Subcutaneous abdominal adipose tissue (tissue), 5 donors: ENCODE measurements around the gene KCNAB2.

Experiments used
- H3K27ac ChIP-seq: one replicate; pipeline ENCODE4 v1.7.0; 2013; ENCODE audit warnings: low read depth, mild to moderate bottlenecking, inconsistent platforms, low read length, moderate library complexity
- H3K27me3 ChIP-seq, 5 donors: one replicate each; pipeline ENCODE4 v1.7.0; 2013; ENCODE audit warnings: low read length in 5 of 5, inconsistent platforms in 1 of 5; ENCODE audit not compliant: control insufficient read depth in 5 of 5, insufficient read depth in 4 of 5
- H3K36me3 ChIP-seq, 5 donors: one replicate each; pipeline ENCODE4 v1.7.0; 2013; ENCODE audit warnings: low read length in 5 of 5; ENCODE audit not compliant: control insufficient read depth in 5 of 5, insufficient read depth in 5 of 5
- H3K4me1 ChIP-seq, 5 donors: one replicate each; pipeline ENCODE4 v1.7.0; 2013; ENCODE audit warnings: low read length in 5 of 5, mild to moderate bottlenecking in 3 of 5, moderate library complexity in 1 of 5; ENCODE audit not compliant: control insufficient read depth in 5 of 5, insufficient read depth in 5 of 5
- H3K4me3 ChIP-seq, 5 donors: one replicate each; pipeline ENCODE4 v1.7.0; 2013; ENCODE audit warnings: low read length in 5 of 5, low read depth in 1 of 5
- H3K9ac ChIP-seq, 5 donors: one replicate each; pipeline ENCODE4 v1.7.0; 2013; ENCODE audit warnings: low read length in 5 of 5, mild to moderate bottlenecking in 4 of 5, moderate library complexity in 3 of 5
- H3K9me3 ChIP-seq, 5 donors: one replicate each; pipeline ENCODE4 v1.7.0; 2013; ENCODE audit warnings: low read length in 5 of 5; ENCODE audit not compliant: control insufficient read depth in 5 of 5
- donor health status: healthy.
- donor health status: healthy.
- donor health status: healthy.
- donor health status: healthy.
- donor health status: healthy.

The KCNAB2 gene

DNA sequence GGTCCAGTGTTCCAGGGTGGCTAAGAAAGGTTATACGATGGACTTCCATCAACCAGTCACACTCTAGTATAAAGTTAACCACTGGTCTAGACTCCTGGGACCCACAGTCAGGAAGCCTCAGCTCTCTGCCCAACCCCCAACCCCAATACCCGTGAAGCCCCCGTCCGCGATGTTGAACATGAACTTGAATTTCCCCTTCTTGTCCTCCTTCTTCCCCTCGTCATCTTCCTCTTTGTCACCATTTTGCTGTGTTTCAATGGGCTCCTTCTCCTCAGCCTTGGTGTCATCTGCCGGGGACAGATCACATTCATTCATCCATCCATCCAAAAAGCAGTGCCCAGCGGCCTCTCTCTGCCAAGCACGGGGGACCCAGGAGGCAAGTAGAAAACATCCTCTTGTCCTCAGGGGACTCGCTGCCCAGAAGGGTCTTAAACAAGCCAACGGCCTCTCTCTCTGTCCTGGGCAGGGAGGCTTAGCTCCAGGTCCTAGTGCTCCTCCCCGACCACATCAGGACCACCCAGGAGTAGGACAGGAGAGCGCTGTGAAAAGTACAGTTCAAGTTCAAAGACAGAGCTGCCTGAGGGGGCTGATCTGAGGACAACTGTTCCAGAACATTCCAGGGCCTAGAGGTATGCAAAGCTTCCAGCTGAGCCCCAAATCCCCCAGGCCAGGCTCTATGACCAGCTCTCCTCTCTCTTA lies 66.5 kb downstream of the KCNAB2 start:
- H3K27ac ChIP-seq = no peak overlapping the region
- H3K27me3 ChIP-seq = peaks cover 8 to 27% (median 20%) of the 10 kb centered on the region in 5 donors
- H3K9ac ChIP-seq = no peak overlapping the region

DNA sequence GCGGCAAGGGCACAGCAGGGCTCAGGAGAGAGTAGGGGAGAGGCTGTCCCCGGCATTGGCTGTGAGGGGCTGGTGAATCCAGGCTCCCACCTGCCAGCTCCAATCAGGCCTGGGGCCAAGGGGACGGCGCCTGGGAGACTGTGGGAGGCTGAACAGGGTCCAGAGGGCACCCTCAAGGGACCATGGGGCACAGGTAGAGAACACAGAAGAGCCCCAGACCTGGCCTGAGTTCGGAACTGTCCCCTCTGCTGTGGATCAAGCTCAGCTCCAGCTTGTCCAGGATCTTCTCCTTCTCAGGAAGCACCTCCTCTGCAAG lies 67.0 kb downstream of the KCNAB2 start:
- H3K27ac ChIP-seq = no peak overlapping the region
- no peaks in the 10 kb centered on the region for H3K36me3 ChIP-seq
- H3K4me1 ChIP-seq = no peaks in the 10 kb centered on the region
- H3K9ac ChIP-seq = no peak overlapping the region
- no peak overlapping the region for H3K4me3 ChIP-seq
- peaks cover 8 to 26% (median 20%) of the 10 kb centered on the region in 5 donors for H3K27me3 ChIP-seq
- H3K9me3 ChIP-seq = peaks cover 0 to 24% (median 13%) of the 10 kb centered on the region in 5 donors

More for the DNA sequence above, 66.5 kb downstream of the KCNAB2 start:
- H3K4me1 ChIP-seq = no peaks in the 10 kb centered on the region
- no peaks in the 10 kb centered on the region for H3K36me3 ChIP-seq
- no peak overlapping the region for H3K4me3 ChIP-seq
- H3K9me3 ChIP-seq = peaks cover 0 to 24% (median 10%) of the 10 kb centered on the region in 5 donors

DNA sequence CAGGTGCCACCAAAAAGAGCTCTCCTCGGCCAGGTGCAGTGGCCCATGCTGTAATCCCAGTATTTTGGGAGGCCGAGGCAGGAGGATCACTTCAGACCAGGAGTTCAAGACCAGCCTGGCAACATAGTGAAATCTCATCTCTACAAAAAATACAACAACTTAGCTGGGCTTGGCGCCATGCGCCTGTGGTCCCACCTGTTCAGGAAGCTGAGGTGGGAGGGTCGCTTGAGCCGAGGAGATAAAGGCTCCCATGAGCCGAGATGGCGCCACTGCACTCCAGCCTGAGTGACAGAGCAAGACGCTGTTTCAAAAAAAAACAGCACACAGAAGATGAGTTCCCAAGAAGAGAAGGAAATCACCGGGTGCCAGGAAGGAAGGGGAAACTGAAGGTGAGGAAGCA lies 67.4 kb downstream of the KCNAB2 start:
- H3K36me3 ChIP-seq = no peaks in the 10 kb centered on the region
- no peaks in the 10 kb centered on the region for H3K4me1 ChIP-seq
- H3K27ac ChIP-seq = no peak overlapping the region
- H3K27me3 ChIP-seq = peaks cover 8 to 26% (median 20%) of the 10 kb centered on the region in 5 donors
- H3K9me3 ChIP-seq = peaks cover 0 to 22% (median 17%) of the 10 kb centered on the region in 5 donors
- no peak overlapping the region for H3K4me3 ChIP-seq
- H3K9ac ChIP-seq = no peak overlapping the region

DNA sequence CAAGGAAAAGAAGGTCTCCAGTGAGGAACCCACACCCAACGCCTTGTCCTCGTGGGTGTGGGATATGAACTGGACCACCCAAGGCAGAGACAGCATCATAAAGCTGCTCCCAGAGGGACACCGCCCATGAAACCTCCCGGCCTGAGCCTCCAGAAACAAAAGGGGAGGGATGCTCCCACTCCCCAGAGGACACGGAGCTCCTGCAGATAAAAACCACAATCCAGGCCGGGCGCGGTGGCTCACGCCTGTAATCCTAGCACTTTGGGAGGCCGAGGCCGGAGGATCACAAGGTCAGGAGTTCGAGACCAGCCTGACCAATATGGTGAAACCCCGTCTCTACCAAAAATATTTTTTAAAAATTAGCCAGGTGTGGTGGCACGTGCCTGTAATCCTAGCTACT lies 68.1 kb downstream of the KCNAB2 start:
- no peaks in the 10 kb centered on the region for H3K36me3 ChIP-seq
- H3K4me3 ChIP-seq = no peak overlapping the region
- no peaks in the 10 kb centered on the region for H3K4me1 ChIP-seq
- no peak overlapping the region for H3K27ac ChIP-seq
- no peak overlapping the region for H3K9ac ChIP-seq
- peaks cover 6 to 21% (median 18%) of the 10 kb centered on the region in 5 donors for H3K27me3 ChIP-seq
- peaks cover 0 to 22% (median 17%) of the 10 kb centered on the region in 5 donors for H3K9me3 ChIP-seq

DNA sequence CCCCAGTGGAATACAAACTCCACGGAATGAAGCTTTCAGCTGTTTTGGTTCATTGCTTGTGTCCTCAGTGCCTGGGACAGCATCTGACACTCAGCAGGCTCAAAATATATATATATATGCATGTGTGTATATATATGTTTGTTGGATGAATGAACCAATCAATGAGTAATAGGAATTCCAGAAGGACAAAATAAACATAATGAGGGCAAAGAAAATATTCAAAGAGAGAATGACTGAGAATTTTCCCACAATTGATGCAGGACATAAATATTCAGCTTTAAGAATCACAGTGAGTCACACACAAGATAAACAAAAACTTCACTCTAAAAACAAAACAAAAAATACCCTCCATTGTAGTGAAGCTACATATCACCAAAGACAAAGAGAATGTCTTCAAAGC lies 70.4 kb downstream of the KCNAB2 start:
- Histone ChIP-seq H3K36me3 (no peaks in the 10 kb centered on the region), H3K4me3 (no peak overlapping the region), H3K27me3 (peaks cover 0 to 9% (median 7%) of the 10 kb centered on the region in 5 donors), H3K4me1 (no peaks in the 10 kb centered on the region), H3K9me3 (peaks cover 0 to 22% (median 17%) of the 10 kb centered on the region in 5 donors), H3K9ac (no peak overlapping the region), H3K27ac (no peak overlapping the region)

DNA sequence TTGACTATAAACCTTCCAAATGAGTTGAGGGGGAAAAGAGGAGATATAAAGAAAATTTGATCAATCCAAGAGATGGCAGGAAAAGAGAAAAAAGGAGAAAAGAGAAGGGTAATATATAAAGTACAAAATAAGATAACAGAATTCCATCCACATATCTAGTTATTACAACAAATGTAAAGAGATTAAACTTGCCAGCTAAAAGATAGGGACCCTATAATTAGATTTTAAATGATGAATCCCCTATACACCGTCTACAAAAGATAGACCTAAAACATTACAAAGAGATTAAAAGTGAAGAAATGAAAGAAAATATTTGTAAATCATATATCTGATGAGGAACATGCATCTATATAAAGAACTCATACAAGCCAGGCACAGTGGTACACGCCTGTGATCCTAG lies 71.4 kb downstream of the KCNAB2 start:
- H3K27me3 ChIP-seq = peaks cover 0 to 6% (median 5%) of the 10 kb centered on the region in 5 donors
- H3K9ac ChIP-seq = no peak overlapping the region
- no peaks in the 10 kb centered on the region for H3K36me3 ChIP-seq
- H3K4me1 ChIP-seq = no peaks in the 10 kb centered on the region
- H3K27ac ChIP-seq = no peak overlapping the region
- H3K4me3 ChIP-seq = no peak overlapping the region
- H3K9me3 ChIP-seq = peaks cover 0 to 22% (median 17%) of the 10 kb centered on the region in 5 donors

DNA sequence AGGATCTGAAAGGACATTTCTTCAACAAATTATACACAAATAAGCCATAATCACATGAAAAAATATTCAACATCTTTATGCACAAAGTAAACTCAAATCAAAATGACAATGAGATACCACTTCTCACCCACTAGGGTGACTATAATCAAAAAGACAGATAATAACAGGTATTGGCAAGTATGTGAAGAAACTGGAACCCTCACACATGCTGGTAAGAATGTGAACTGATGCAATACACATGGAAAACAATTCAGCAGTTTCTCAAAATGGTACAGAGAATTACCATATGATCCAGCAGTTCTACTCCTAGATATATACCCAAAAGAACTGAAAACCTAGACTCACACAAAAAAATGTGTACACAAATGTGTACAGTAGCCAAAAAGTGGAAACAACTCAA lies 71.9 kb downstream of the KCNAB2 start:
- Histone ChIP-seq H3K27ac (no peak overlapping the region), H3K4me3 (no peak overlapping the region), H3K27me3 (peaks cover 0 to 3% (median under 1%) of the 10 kb centered on the region in 5 donors), H3K4me1 (no peaks in the 10 kb centered on the region), H3K9me3 (peaks cover 0 to 22% (median 17%) of the 10 kb centered on the region in 5 donors), H3K9ac (no peak overlapping the region), H3K36me3 (no peaks in the 10 kb centered on the region)

DNA sequence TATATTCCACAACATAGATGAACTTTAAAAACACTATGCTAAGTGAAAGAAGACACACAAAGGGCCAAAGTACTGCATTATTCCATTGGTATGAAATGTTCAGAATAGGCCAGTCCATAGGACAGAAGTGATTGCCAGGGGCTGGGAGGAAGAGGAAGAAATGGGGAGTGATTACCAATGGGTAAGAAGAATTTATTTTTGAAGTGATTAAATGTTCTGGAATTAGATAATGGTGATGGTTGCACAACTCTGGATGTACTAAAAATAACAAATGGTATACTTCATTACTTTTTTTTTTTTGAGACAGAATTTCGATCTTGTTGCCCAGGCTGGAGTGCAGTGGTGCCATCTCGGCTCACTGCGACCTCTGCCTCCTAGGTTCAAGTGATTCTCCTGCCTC lies 72.7 kb downstream of the KCNAB2 start:
- H3K4me3 ChIP-seq = no peak overlapping the region
- peaks cover 0 to 22% (median 17%) of the 10 kb centered on the region in 5 donors for H3K9me3 ChIP-seq
- H3K27ac ChIP-seq = no peak overlapping the region
- no peaks in the 10 kb centered on the region for H3K4me1 ChIP-seq
- H3K27me3 ChIP-seq = peaks cover 0 to 3% (median 0%) of the 10 kb centered on the region in 5 donors
- H3K36me3 ChIP-seq = no peaks in the 10 kb centered on the region
- H3K9ac ChIP-seq = no peak overlapping the region

DNA sequence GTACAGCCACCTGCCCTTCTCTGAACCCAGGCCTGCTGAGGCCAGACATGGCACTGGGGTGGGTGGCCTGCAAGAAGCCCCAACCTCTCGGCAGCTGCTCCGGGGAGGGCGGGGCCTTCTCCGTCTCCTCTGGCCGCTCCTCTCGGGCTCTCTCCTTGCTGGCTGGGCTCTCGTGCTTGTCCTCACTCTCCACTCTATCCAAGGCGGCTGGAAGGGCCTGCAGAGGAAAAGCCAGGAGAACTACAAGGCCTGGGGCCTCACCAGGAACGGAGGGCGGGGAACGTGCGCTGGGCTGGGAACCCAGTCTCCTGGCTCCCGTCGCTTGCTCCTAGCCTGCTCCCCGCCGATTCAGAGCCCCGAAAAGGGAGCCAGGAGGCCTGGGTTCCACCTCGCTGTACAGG lies 75.3 kb downstream of the KCNAB2 start:
- no peaks in the 10 kb centered on the region for H3K36me3 ChIP-seq
- no peak overlapping the region for H3K27ac ChIP-seq
- no peak overlapping the region for H3K4me3 ChIP-seq
- H3K9ac ChIP-seq = no peak overlapping the region
- no peaks in the 10 kb centered on the region for H3K4me1 ChIP-seq
- peaks cover 0 to 17% (median 11%) of the 10 kb centered on the region in 5 donors for H3K9me3 ChIP-seq
- H3K27me3 ChIP-seq = peaks cover 6 to 14% (median 9%) of the 10 kb centered on the region in 5 donors

DNA sequence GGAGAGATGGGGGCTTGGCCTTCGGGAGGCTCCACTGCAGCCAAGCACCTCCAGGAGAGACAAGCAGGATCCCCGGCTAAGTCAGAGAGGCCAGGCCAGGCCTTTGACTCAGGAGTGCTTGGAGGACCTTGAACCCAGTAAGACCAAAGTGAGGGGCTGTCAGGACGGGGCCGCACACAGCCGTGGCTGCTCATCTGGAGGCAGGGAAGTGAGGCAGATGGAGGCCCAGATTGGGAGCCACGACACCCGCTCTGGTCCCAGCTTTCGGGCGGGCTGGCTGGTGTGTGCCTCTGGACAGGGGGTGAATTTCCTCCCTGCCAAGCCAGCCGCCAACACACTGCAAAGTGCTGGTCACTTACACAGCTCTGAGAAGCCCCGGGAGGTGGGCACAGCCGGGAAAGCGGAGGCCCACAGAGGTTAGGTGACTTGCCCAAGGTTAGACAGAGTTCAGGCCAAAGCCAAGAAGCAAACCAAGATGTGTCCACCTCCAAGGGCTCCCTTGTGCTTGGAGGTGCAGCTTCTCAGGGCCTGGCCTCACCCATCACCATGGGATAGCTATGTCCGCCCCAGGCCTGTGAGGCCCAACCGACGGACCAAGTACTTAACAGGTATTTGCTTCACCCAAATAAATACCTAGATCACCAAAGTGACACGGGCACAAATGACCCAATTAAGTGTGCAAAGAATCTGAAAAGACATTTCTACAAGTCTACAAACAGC lies 76.1 kb downstream of the KCNAB2 start:
- H3K27me3 ChIP-seq = peaks cover 6 to 18% (median 11%) of the 10 kb centered on the region in 5 donors
- no peaks in the 10 kb centered on the region for H3K4me1 ChIP-seq
- peaks cover 0 to 11% (median 8%) of the 10 kb centered on the region in 5 donors for H3K9me3 ChIP-seq
- no peak overlapping the region for H3K9ac ChIP-seq
- H3K27ac ChIP-seq = no peak overlapping the region
- H3K36me3 ChIP-seq = no peaks in the 10 kb centered on the region
- no peak overlapping the region for H3K4me3 ChIP-seq
